ENCODE measurements around the gene MTMR12. TPM values are rescaled to one million over a fixed set of nuclear protein-coding genes. Genes with fewer than 3 reads are reported as not detected.
"Not testable (repeated sequence)": the region's sequence is repeated elsewhere in the genome, so short reads cannot be mapped to it uniquely, and the experiment has no call there.

MTMR12 gene
- total and polyA plus RNA-seq, 2 donors (not counting 3 experiments of a cell fraction or from before 2014, with no cell fraction given) = 18.2 to 38.6 TPM

DNA sequence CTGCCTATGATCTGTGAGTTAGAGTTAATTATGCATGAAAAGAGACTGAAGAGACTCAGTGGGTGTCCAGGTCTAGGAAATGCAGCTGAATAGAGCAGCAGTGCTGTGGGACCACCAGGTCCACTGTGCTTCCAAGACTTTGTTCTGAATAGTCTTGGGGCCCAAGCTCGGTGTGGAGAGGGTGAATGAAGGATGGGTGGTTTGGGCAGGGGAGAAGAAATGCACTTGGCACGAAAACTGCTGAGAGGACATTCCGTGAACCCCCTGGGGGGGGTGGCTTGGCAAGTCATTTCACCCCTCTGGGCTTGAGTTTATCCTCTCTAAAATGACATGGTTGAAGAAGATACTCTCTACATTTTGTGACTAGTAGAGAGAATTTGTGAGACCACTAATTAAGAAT, 102.6 kb downstream of the MTMR12 start:
- no peak overlapping the region for H3K27ac ChIP-seq (ENCODE audit: insufficient read depth, low read depth, low read length)
- H3K9me3 ChIP-seq (replicated peaks; ENCODE audit: control insufficient read depth, insufficient read depth, low read length) = no peaks in the 10 kb centered on the region
- ChIA-PET POLR2A (no interaction called here), CTCF (no interaction called here)
- H3K4me1 ChIP-seq (ENCODE audit: control insufficient read depth, extremely low read depth, insufficient read depth, low read length) = peaks cover 4% of the 10 kb centered on the region
- H3K4me3 ChIP-seq (replicated peaks in 1 of 3; ENCODE audit: insufficient read depth in 1 of 3, low read depth in 1 of 3, low read length in 3 of 3) = no peak overlapping the region
- no peak overlapping the region for H3K4me2 ChIP-seq (ENCODE audit: insufficient read depth, low read length)
- BruUV-seq (replicated peaks) = no TSS peak
- no peaks in the 10 kb centered on the region for H3K79me2 ChIP-seq (ENCODE audit: control insufficient read depth, insufficient read depth, low read length)
- no peaks in the 10 kb centered on the region for H3K27me3 ChIP-seq (ENCODE audit: control insufficient read depth in 2 of 2, insufficient read depth in 2 of 2, low read length in 2 of 2)
- H3K9me1 ChIP-seq (replicated peaks; ENCODE audit: control insufficient read depth, extremely low read depth, insufficient read depth, low read length) = no peaks in the 10 kb centered on the region
- H2AFZ ChIP-seq (ENCODE audit: low read depth, low read length) = no peak overlapping the region
- H3K36me3 ChIP-seq (ENCODE audit: control insufficient read depth in 2 of 2, extremely low read depth in 1 of 2, insufficient read depth in 2 of 2, low read length in 2 of 2) = no peaks in the 10 kb centered on the region
- no peak for FAIRE-seq
- no peaks in the 10 kb centered on the region for H4K20me1 ChIP-seq (replicated peaks; ENCODE audit: control insufficient read depth, extremely low read depth, insufficient read depth, low read length)
- dilution Hi-C loops (cut with MboI; ENCODE audit: extremely low pct_ligation_motif_present, low sequenced_read_pairs) (no loop called here), intact Hi-C loops (cut with micrococcal nuclease) (no loop called here)
- no peak overlapping the region for H3K9ac ChIP-seq (replicated peaks; ENCODE audit: extremely low read depth, insufficient read depth, low read length)
- TF ChIP-seq, protein P1, sequence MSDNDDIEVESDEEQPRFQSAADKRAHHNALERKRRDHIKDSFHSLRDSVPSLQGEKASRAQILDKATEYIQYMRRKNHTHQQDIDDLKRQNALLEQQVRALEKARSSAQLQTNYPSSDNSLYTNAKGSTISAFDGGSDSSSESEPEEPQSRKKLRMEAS (IDR thresholded peaks at IDR 0.05; ENCODE audit: insufficient read depth, insufficient read length) = no peak
- no peak for TF ChIP-seq JUN (IDR thresholded peaks at IDR 0.05; ENCODE audit: borderline replicate concordance, insufficient read depth, insufficient read length, low read depth)
- DNase-seq (ENCODE audit: low read depth, low spot score) = no peak

DNA sequence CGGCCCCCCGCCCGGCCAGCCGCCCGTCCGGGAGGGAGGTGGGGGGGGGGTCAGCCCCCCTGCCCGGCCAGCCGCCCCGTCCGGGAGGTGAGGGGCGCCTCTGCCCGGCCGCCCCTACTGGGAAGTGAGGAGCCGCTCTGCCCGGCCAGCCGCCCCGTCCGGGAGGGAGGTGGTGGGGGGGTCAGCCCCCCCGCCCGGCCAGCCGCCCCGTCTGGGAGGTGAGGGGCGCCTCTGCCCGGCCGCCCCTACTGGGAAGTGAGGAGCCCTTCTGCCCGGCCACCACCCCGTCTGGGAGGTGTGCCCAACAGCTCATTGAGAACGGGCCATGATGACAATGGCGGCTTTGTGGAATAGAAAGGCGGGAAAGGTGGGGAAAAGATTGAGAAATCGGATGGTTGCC, 103.9 kb downstream of the MTMR12 start:
- FAIRE-seq; H3K27me3 ChIP-seq (ENCODE audit: control insufficient read depth in 2 of 2, insufficient read depth in 2 of 2, low read length in 2 of 2); dilution Hi-C loops (cut with MboI; ENCODE audit: extremely low pct_ligation_motif_present, low sequenced_read_pairs); H3K4me3 ChIP-seq (replicated peaks in 1 of 3; ENCODE audit: insufficient read depth in 1 of 3, low read depth in 1 of 3, low read length in 3 of 3); intact Hi-C loops (cut with micrococcal nuclease); H3K27ac ChIP-seq (ENCODE audit: insufficient read depth, low read depth, low read length); H3K36me3 ChIP-seq (ENCODE audit: control insufficient read depth in 2 of 2, extremely low read depth in 1 of 2, insufficient read depth in 2 of 2, low read length in 2 of 2); H4K20me1 ChIP-seq (replicated peaks; ENCODE audit: control insufficient read depth, extremely low read depth, insufficient read depth, low read length); DNase-seq (ENCODE audit: low read depth, low spot score); H3K9ac ChIP-seq (replicated peaks; ENCODE audit: extremely low read depth, insufficient read depth, low read length); CTCF ChIA-PET; H2AFZ ChIP-seq (ENCODE audit: low read depth, low read length); POLR2A ChIA-PET; BruUV-seq (replicated peaks); H3K4me2 ChIP-seq (ENCODE audit: insufficient read depth, low read length); H3K9me3 ChIP-seq (replicated peaks; ENCODE audit: control insufficient read depth, insufficient read depth, low read length); H3K79me2 ChIP-seq (ENCODE audit: control insufficient read depth, insufficient read depth, low read length); H3K4me1 ChIP-seq (ENCODE audit: control insufficient read depth, extremely low read depth, insufficient read depth, low read length); H3K9me1 ChIP-seq (replicated peaks; ENCODE audit: control insufficient read depth, extremely low read depth, insufficient read depth, low read length): not testable (repeated sequence)
